ENCODE measurements around the gene PSMB2. TPM values are rescaled to one million over a fixed set of nuclear protein-coding genes. Genes with fewer than 3 reads are reported as not detected.

The PSMB2 gene
- total RNA-seq, 1 experiment from 2014 or later = 122 TPM

- Histone ChIP-seq H3K4me2 (ENCODE audit: low read length) (peak overlapping the region; percentile 93), H3K36me3 (ENCODE audit: control insufficient read depth in 1 of 2, insufficient read depth in 2 of 2, low read length in 2 of 2) (no peaks in the 10 kb centered on the region), H3K4me3 (replicated peaks in 1 of 2; ENCODE audit: low read depth in 1 of 2, low read length in 2 of 2) (peak overlapping the region; percentile 70 to 89), H3K27ac (ENCODE audit: low read depth, low read length) (peak overlapping the region; percentile 67; the same call in 1 of the 2 replicates), H3K27me3 (ENCODE audit: insufficient read depth, low read length) (no peaks in the 10 kb centered on the region), H4K20me1 (ENCODE audit: insufficient read depth) (no peaks in the 10 kb centered on the region), H3K9me3 (ENCODE audit: control insufficient read depth in 1 of 2, insufficient read depth in 1 of 2, low read depth in 1 of 2, low read length in 2 of 2) (no peaks in the 10 kb centered on the region), H3K9me2 (ENCODE audit: insufficient read depth) (no peaks in the 10 kb centered on the region), H3K79me2 (ENCODE audit: insufficient read depth, low read length) (no peaks in the 10 kb centered on the region), H2AFZ (ENCODE audit: low read depth, low read length, poor library complexity, severe bottlenecking) (no peak overlapping the region), H3K9ac (ENCODE audit: low read length) (peak overlapping the region; percentile 78), H3K4me1 (ENCODE audit: control insufficient read depth in 1 of 2, insufficient read depth in 2 of 2, low read length in 2 of 2) (peaks cover 20 to 39% of the 10 kb centered on the region in 2 experiments; a peak in 3 of 4 replicates)
- DNase-seq (ENCODE audit: low read depth, low spot score) = no peak
- ChIA-PET POLR2A (interaction anchor here (0.8 kb wide), 1 partner anchor 141 kb away, joined by 3 read pairs; no protein-coding TSS in a partner anchor), RAD21 (ENCODE audit: low non-redundant PET in 1 of 2, low total read pairs in 2 of 2, uncharacterized antibody in 2 of 2, unreplicated experiment in 2 of 2) (no interaction called here), CTCF (interaction anchor here (1.9 to 2.1 kb wide), 2 partner anchors 9 to 141 kb away, joined by 9 to 11 read pairs; no protein-coding TSS in a partner anchor)
- ATAC-seq = peak; percentile 51
- intact Hi-C loops (cut with micrococcal nuclease) = loop anchor here (5.0 kb wide), 1 partner anchor 68 kb away; the partner anchor contains the start of gene PSMB2
- no peak for TF ChIP-seq EZH2 (IDR thresholded peaks at IDR 0.05)
- 0 out of 2 replicates have a peak, but pooled peaks have one; percentile 19 for TF ChIP-seq SIN3A (IDR thresholded peaks at IDR 0.05; ENCODE audit: low read depth)
- peak; percentile 82 for TF ChIP-seq EGR1 (IDR thresholded peaks at IDR 0.05; ENCODE audit: low read depth)
- TF ChIP-seq EZH2phosphoT487 (IDR thresholded peaks at IDR 0.05; ENCODE audit: borderline replicate concordance) = no peak
- TF ChIP-seq YY1 (IDR thresholded peaks at IDR 0.05; ENCODE audit: extremely low read depth, insufficient replicate concordance, low read depth, low read length) = no peak
- no peak for TF ChIP-seq POLR2AphosphoS5 (IDR thresholded peaks at IDR 0.05; ENCODE audit: low read depth, low read length)
- no peak for TF ChIP-seq CBX3 (IDR thresholded peaks at IDR 0.05; ENCODE audit: low read depth)
- TF ChIP-seq ZFX (IDR thresholded peaks at IDR 0.05) = peak; percentile 48; the same call in 1 of the 2 replicates
- no peak for TF ChIP-seq ELF1 (IDR thresholded peaks at IDR 0.05; ENCODE audit: borderline replicate concordance, low read depth)
- no peak for TF ChIP-seq SP1 (IDR thresholded peaks at IDR 0.05; ENCODE audit: low read depth)
- BruUV-seq (replicated peaks) = no TSS peak
Observed at GRCh38 chr1:35574125-35574654, 67.1 kb downstream of the PSMB2 start.

Data from HCT116 (cell line).